B cell (primary cell): ENCODE measurements around the gene NFKBIA. TPM values are rescaled to one million over a fixed set of nuclear protein-coding genes. Genes with fewer than 3 reads are reported as not detected.

ENCODE experiments used
- ATAC-seq: fragments of 200-7000 bp; cut with Tn5 transposase; one replicate; pipeline ENCODE4 v1.10.0; 2021; ENCODE audit warnings: low read depth, mild to moderate bottlenecking, moderate number of reproducible peaks, moderate library complexity
- CTCF ChIA-PET: fragments of 350-600 bp; sonication (Branson Sonifier 250); formaldehyde crosslinking; loops from one replicate; lab custom pipeline; 2021; ENCODE audit warnings: antibody characterized with exemption, inconsistent platforms; lab: Charles Lee
- POLR2A ChIA-PET: fragments of 350-600 bp; sonication (Branson Sonifier 250); formaldehyde crosslinking; loops from one replicate; lab custom pipeline; 2021; ENCODE audit warnings: antibody characterized with exemption; lab: Charles Lee
- DNase-seq: peaks from one replicate; pipeline ENCODE4 v3.0.0; 2013
- H2AFZ ChIP-seq: 2 replicates; pipeline ENCODE4 v1.6.1; 2012; ENCODE audit warnings: mild to moderate bottlenecking, low read depth, low read length; ENCODE audit not compliant: insufficient read depth, poor library complexity, severe bottlenecking
- H3K27ac ChIP-seq, 2 donors: 1 replicate in 1 of 2; 2 replicates in 1 of 2; pipeline ENCODE4 v1.5.1; 2012 to 2013; ENCODE audit warnings: low read length in 2 of 2, mild to moderate bottlenecking in 2 of 2, moderate library complexity in 1 of 2
- H3K27me3 ChIP-seq, 4 experiments: fragments of 200-600 bp in 1 of 4; sonication (generic) in 1 of 4; replicated peaks in 1 of 4; 1 replicate in 2 of 4; 2 replicates in 2 of 4; pipeline versions ENCODE4 v1.6.1 to v1.7.0; 2013 to 2016; ENCODE audit warnings: low read length in 3 of 4, mild to moderate bottlenecking in 2 of 4, mixed read lengths in 1 of 4, moderate library complexity in 1 of 4; ENCODE audit not compliant: insufficient read depth in 4 of 4, control insufficient read depth in 3 of 4; ENCODE audit errors: control extremely low read depth in 1 of 4
- H3K36me3 ChIP-seq, 2 experiments: replicated peaks in 1 of 2; 1 replicate in 1 of 2; 2 replicates in 1 of 2; pipeline versions ENCODE4 v1.6.1 to v1.7.1; 2013; ENCODE audit warnings: low read length in 1 of 2; ENCODE audit not compliant: insufficient read depth in 2 of 2, control insufficient read depth in 1 of 2; ENCODE audit errors: control extremely low read depth in 1 of 2, extremely low read depth in 1 of 2
- H3K4me1 ChIP-seq, 2 donors: fragments of 200-600 bp in 1 of 2; sonication (generic) in 1 of 2; 1 replicate in 1 of 2; 2 replicates in 1 of 2; pipeline versions ENCODE4 v1.5.1 to v1.6.1; 2013 to 2017; ENCODE audit warnings: low read length in 2 of 2; ENCODE audit not compliant: control insufficient read depth in 2 of 2, insufficient read depth in 2 of 2
- H3K4me2 ChIP-seq: replicated peaks from 2 replicates; pipeline ENCODE3; 2012; ENCODE audit warnings: mild to moderate bottlenecking, low read depth, low read length; ENCODE audit not compliant: poor library complexity, severe bottlenecking
- H3K4me3 ChIP-seq, 5 experiments: fragments of 200-600 bp in 1 of 5; sonication (generic) in 1 of 5; 1 replicate in 3 of 5; 2 replicates in 2 of 5; pipeline versions ENCODE4 v1.5.1 to v1.7.0; 2011 to 2016; ENCODE audit warnings: low read length in 4 of 5, mild to moderate bottlenecking in 4 of 5, low read depth in 2 of 5, control low read depth in 1 of 5, moderate library complexity in 1 of 5; ENCODE audit not compliant: insufficient read depth in 1 of 5; ENCODE audit errors: control extremely low read depth in 1 of 5, extremely low read depth in 1 of 5
- H3K79me2 ChIP-seq: fragments of 200-600 bp; sonication (generic); one replicate; pipeline ENCODE4 v1.6.0; 2016; ENCODE audit warnings: low read length; ENCODE audit not compliant: control insufficient read depth, insufficient read depth
- H3K9ac ChIP-seq: fragments of 200-600 bp; sonication (generic); 2 replicates; pipeline ENCODE4 v1.6.1; 2017; ENCODE audit warnings: mild to moderate bottlenecking, low read length, moderate library complexity
- H3K9me3 ChIP-seq, 3 donors: one replicate each; pipeline versions ENCODE4 v1.6.1 to v1.7.1; 2013; ENCODE audit warnings: low read length in 2 of 3; ENCODE audit not compliant: control insufficient read depth in 2 of 3, insufficient read depth in 1 of 3; ENCODE audit errors: control extremely low read depth in 1 of 3
- H4K20me1 ChIP-seq: 2 replicates; pipeline ENCODE4 v1.6.0; 2012; ENCODE audit warnings: mild to moderate bottlenecking, low read length; ENCODE audit not compliant: insufficient read depth, control insufficient read depth, poor library complexity, severe bottlenecking
- H3K27ac Mint-ChIP-seq: one replicate; pipeline ENCODE4 v1.8.0; 2021; ENCODE audit warnings: mixed read lengths
- H3K27me3 Mint-ChIP-seq: one replicate; pipeline ENCODE4 v1.8.0; 2021; ENCODE audit warnings: mixed read lengths
- H3K4me1 Mint-ChIP-seq: one replicate; pipeline ENCODE4 v1.8.0; 2021; ENCODE audit warnings: mixed read lengths
- H3K4me3 Mint-ChIP-seq: one replicate; pipeline ENCODE4 v1.8.0; 2021; ENCODE audit warnings: mixed read lengths
- H3K9me3 Mint-ChIP-seq: one replicate; pipeline ENCODE4 v1.8.0; 2022; ENCODE audit warnings: mixed read lengths; ENCODE audit not compliant: insufficient read depth
- EZH2 ChIP-seq: IDR thresholded peaks from 2 replicates; pipeline ENCODE4 v1.6.1; 2012; ENCODE audit warnings: borderline replicate concordance, low read depth, mild to moderate bottlenecking, moderate library complexity, low read length; ENCODE audit not compliant: insufficient read depth, poor library complexity, severe bottlenecking
- WGBS: methylation state at CpG from one replicate; pipeline ENCODE4 v1.1.5; 2013; ENCODE audit warnings: missing lambda C conversion rate; ENCODE audit not compliant: insufficient coverage; 5-methylcytosine and 5-hydroxymethylcytosine counted together
- intact Hi-C: fragments of 100-400 bp; cut with micrococcal nuclease; formaldehyde crosslinking; loops from one replicate; pipeline ENCODE4 v1.10.0; 2022
- polyA plus RNA-seq: library from polyadenylated mRNA; depleted of rRNA; stranded (reverse); fragments of >200 nt; gene quantifications from 2 replicates; pipeline ENCODE4 v1.2.3, GENCODE V29; 2012
- total RNA-seq, 2 donors: library from RNA; stranded (reverse); fragments of 120-200 nt in 1 of 2; gene quantifications; 1 replicate in 1 of 2; 2 replicates in 1 of 2; pipeline versions ENCODE4 v1.2.3 to v1.2.4, GENCODE V29; 2013 to 2022
- TF ChIP-seq, protein P1 (sequence below): fragments of 200-600 bp; IDR thresholded peaks from one replicate; pipeline ENCODE4 v1.8.0; 2022; ENCODE audit warnings: antibody characterized with exemption, mild to moderate bottlenecking

Gene NFKBIA
- total and polyA plus RNA-seq, 2 donors (not counting 1 experiment from before 2014, with no cell fraction given), result 308 to 3,195 TPM

DNA sequence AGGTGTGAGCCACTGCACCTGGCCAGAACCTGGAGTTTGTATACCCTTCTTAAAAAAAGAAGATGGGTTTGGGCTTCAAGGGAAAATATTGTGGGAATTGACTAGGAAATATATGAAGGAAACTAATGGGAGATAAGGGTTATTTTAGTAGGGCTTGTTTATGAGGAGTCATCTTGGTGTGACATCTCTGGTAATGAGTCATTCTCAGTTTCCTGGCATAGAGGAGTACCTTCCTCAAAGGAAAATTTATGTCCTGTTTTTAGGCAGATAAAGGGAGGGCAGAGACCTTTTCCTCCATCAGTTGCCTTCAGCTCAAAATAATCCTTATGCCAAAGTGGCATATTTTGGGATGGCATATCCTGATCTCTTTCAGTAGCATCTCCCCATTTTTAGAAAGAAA, 30.6 kb upstream of the NFKBIA start:
- H2AFZ ChIP-seq, result no peak overlapping the region
- ChIA-PET POLR2A (no interaction called here), CTCF (no interaction called here)
- H3K79me2 ChIP-seq, result no peaks in the 10 kb centered on the region
- peaks cover 11% of the 10 kb centered on the region for H3K4me1 Mint-ChIP-seq
- H3K27me3 ChIP-seq, result no peaks in the 10 kb centered on the region
- intact Hi-C loops, result no loop called here
- no peak for DNase-seq
- H3K4me1 ChIP-seq, result peaks cover 6 to 7% of the 10 kb centered on the region in 2 donors
- H3K9me3 Mint-ChIP-seq, result no peaks in the 10 kb centered on the region
- no peak overlapping the region for H3K4me2 ChIP-seq
- no peaks in the 10 kb centered on the region for H3K9me3 ChIP-seq
- TF ChIP-seq EZH2, result no peak
- TF ChIP-seq, protein P1, sequence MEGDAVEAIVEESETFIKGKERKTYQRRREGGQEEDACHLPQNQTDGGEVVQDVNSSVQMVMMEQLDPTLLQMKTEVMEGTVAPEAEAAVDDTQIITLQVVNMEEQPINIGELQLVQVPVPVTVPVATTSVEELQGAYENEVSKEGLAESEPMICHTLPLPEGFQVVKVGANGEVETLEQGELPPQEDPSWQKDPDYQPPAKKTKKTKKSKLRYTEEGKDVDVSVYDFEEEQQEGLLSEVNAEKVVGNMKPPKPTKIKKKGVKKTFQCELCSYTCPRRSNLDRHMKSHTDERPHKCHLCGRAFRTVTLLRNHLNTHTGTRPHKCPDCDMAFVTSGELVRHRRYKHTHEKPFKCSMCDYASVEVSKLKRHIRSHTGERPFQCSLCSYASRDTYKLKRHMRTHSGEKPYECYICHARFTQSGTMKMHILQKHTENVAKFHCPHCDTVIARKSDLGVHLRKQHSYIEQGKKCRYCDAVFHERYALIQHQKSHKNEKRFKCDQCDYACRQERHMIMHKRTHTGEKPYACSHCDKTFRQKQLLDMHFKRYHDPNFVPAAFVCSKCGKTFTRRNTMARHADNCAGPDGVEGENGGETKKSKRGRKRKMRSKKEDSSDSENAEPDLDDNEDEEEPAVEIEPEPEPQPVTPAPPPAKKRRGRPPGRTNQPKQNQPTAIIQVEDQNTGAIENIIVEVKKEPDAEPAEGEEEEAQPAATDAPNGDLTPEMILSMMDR, result no peak
- no peak overlapping the region for H3K4me3 ChIP-seq
- no peak overlapping the region for H3K27ac ChIP-seq
- H3K4me3 Mint-ChIP-seq, result no peak overlapping the region
- no peak overlapping the region for H3K27ac Mint-ChIP-seq
- no peaks in the 10 kb centered on the region for H3K36me3 ChIP-seq
- ATAC-seq, result no peak
- no peak overlapping the region for H3K9ac ChIP-seq
- no peaks in the 10 kb centered on the region for H4K20me1 ChIP-seq
- no peaks in the 10 kb centered on the region for H3K27me3 Mint-ChIP-seq

DNA sequence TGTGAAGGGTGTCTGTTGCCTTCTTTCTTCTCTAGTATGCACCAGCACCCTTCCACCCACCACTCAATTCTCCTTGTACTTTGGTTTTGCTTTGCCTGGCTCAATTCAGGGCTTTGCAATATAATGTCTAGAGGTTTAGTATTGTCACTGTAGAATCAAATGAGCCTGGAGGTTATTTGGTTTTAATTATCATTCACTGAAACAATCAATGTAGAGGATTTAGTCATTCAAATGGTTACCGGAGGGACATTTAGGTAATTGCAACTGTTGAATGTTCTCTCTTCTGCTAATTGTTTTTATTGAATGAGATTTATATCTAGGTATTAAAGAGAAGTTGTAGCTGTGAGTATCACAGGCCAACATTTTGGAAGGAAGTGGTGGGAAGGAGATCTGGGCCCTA, 29.3 kb upstream of the NFKBIA start:
- ChIA-PET POLR2A (no interaction called here), CTCF (no interaction called here)

More for the DNA sequence above, 29.3 kb upstream of the NFKBIA start:
- H3K9ac ChIP-seq, result no peak overlapping the region
- H3K36me3 ChIP-seq, result no peaks in the 10 kb centered on the region
- DNase-seq, result no peak
- H3K9me3 ChIP-seq, result no peaks in the 10 kb centered on the region
- H3K27ac ChIP-seq, result no peak overlapping the region
- H3K4me1 ChIP-seq, result no peaks in the 10 kb centered on the region
- H3K27me3 ChIP-seq, result no peaks in the 10 kb centered on the region
- no peak for ATAC-seq
- Mint-ChIP-seq H3K27ac (no peak overlapping the region), H3K9me3 (no peaks in the 10 kb centered on the region), H3K27me3 (no peaks in the 10 kb centered on the region), H3K4me3 (no peak overlapping the region), H3K4me1 (peaks cover 2% of the 10 kb centered on the region)
- no CpG with 5 or more reads among the region's 1 CpG for WGBS
- H3K4me3 ChIP-seq, result no peak overlapping the region
- no peaks in the 10 kb centered on the region for H4K20me1 ChIP-seq
- no peak for TF ChIP-seq EZH2
- TF ChIP-seq, protein P1, result no peak
- H2AFZ ChIP-seq, result no peak overlapping the region
- H3K4me2 ChIP-seq, result no peak overlapping the region
- intact Hi-C loops, result no loop called here
- no peaks in the 10 kb centered on the region for H3K79me2 ChIP-seq
